Neural progenitor cell (in vitro differentiated cells): ENCODE results near the gene NOS1AP.

ENCODE experiments used
- CTCF ChIP-seq: fragments of 200-600 bp; sonication (generic); IDR thresholded peaks from 2 replicates; pipeline ENCODE4 v1.5.1; 2017; ENCODE audit warnings: antibody characterized with exemption, mild to moderate bottlenecking
- EZH2 ChIP-seq: fragments of 200-600 bp; sonication (generic); IDR thresholded peaks from 2 replicates; pipeline ENCODE4 v1.6.1; 2017; ENCODE audit warnings: antibody characterized with exemption, mild to moderate bottlenecking, moderate library complexity
- EZH2phosphoT487 ChIP-seq: fragments of 200-600 bp; sonication (generic); IDR thresholded peaks from 2 replicates; pipeline ENCODE4 v1.6.1; 2017; ENCODE audit warnings: antibody characterized with exemption

- no peak for TF ChIP-seq CTCF
- TF ChIP-seq EZH2phosphoT487: no peak
- no peak for TF ChIP-seq EZH2
These were observed 65.8 kb downstream of the NOS1AP start for GRCh38 chr1:162135271-162135775.
